GM12801 (cell line): ENCODE measurements around the gene CASZ1.

Source experiments
- CTCF ChIP-seq: IDR thresholded peaks from one replicate; pipeline ENCODE4 v1.5.1; 2011; ENCODE audit warnings: control low read depth; ENCODE audit not compliant: insufficient read length; ENCODE audit errors: extremely low read depth

The CASZ1 gene

GRCh38 chr1:10617318-10617717, 179.1 kb downstream of the CASZ1 start:
- TF ChIP-seq CTCF, result no peak

- no peak for TF ChIP-seq CTCF
Measured at GRCh38 chr1:10616696-10617095, 179.8 kb downstream of the CASZ1 start.

DNA sequence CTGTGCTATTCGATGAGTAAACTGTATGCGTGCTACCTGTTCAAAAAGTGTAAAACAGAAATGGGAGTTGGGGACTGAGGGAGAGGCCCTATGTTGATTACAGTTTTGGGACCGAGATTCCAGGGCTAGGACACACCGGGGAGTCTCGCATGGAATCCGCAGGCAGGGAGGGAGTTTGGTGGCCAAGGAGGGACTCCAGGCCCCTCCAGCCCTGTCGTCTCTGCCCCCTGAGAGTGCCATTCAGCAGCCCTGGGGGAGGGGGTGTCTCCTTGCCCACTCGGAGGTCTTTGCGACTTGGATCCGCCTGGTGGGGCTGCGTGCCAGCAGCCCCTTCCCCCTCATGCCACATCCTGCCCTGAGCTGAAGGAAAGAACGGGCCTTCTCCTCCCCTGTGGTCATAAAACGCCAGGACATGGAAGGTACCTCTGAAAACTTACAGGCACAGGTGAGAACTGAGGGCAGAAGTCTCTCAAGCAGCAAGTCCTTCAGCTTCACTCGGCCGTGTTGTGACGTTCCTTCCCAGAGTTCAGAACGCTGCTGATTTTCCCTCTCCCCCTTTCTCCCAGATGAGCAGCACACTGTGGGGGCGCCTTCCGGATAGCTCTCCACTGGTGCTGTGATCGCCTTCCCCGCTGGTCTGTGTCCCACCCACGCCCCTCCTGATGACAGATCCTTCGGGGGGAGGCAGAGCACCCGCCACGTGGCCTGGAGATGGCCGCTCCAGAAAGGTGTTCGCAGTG, 180.3 kb downstream of the CASZ1 start:
- TF ChIP-seq CTCF, result no peak

GRCh38 chr1:10615332-10615731, 181.1 kb downstream of the CASZ1 start:
- TF ChIP-seq CTCF, result no peak

DNA sequence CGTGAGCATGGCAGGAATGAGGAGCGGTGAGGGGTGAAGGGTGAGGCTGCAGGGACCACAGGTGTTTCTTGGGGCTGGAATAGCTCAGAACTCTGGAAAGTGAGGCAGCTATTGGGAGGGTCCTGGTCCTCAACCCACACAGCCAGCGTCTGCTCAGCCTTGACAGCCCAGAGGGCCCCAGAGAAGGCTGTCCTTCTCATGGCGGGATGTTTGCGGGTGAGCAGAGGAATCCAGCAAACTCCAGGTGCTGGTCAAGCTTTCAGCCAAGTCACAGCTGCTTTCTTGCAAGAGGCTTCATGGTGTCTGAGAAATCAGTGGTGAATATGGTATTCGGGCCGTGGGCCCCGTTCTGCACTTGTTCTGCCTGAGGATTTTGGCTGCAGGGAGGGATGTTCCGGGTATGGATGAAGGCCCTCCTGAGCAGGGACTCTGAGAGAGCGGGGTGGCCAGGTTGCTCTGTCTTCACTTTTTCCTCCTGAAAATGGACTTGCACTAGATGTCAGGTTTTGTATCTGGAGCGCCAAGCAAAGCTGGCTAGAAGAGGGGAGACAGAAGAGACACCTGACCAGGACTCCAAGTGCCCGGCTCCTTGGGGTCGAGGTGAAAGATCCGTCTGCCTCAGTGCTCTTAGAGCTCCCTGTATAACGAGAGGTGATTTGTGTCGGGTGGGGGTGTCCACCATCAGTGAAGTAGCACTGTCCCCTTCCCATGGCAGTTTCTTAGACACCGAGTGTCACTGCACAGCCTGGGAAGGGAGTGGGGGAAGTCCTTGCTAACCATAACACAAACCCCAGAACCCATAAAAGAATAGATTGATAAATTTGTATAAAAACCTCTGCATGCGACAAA, 181.8 kb downstream of the CASZ1 start:
- no peak for TF ChIP-seq CTCF

- TF ChIP-seq CTCF, result no peak
Measured at GRCh38 chr1:10613861-10614260, 182.6 kb downstream of the CASZ1 start.

GRCh38 chr1:10613340-10613739, 183.1 kb downstream of the CASZ1 start:
- no peak for TF ChIP-seq CTCF
